C4-2B (cell line): Measurements from ENCODE around the gene BCAR3.

Experiments
- CTCF ChIP-seq: fragments of 450-650 bp; conservative IDR thresholded peaks from 2 replicates; pipeline ENCODE4 v1.5.1; 2017; ENCODE audit warnings: mild to moderate bottlenecking
- ZFX ChIP-seq: fragments of 450-650 bp; IDR thresholded peaks from 2 replicates; pipeline ENCODE4 v1.6.1; 2017

- TF ChIP-seq CTCF (no peak), ZFX (no peak)
Observed at GRCh38 chr1:93695411-93696005, 13.9 kb upstream of the BCAR3 start.
